A549 treated with RU486 at 1 μM for 4 hours (cell line): Measurements from ENCODE around the gene SCP2. TPM values are rescaled to one million over a fixed set of nuclear protein-coding genes. Genes with fewer than 3 reads are reported as not detected.

Source experiments
- total RNA-seq: library from RNA; stranded (reverse); fragments of 200-300 nt; extraction: Qiagen RNA extraction; gene quantifications from 5 replicates; pipeline ENCODE4 v1.2.3, GENCODE V29; 2022; ENCODE audit warnings: low read depth

Gene SCP2, protein sequence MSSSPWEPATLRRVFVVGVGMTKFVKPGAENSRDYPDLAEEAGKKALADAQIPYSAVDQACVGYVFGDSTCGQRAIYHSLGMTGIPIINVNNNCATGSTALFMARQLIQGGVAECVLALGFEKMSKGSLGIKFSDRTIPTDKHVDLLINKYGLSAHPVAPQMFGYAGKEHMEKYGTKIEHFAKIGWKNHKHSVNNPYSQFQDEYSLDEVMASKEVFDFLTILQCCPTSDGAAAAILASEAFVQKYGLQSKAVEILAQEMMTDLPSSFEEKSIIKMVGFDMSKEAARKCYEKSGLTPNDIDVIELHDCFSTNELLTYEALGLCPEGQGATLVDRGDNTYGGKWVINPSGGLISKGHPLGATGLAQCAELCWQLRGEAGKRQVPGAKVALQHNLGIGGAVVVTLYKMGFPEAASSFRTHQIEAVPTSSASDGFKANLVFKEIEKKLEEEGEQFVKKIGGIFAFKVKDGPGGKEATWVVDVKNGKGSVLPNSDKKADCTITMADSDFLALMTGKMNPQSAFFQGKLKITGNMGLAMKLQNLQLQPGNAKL
- 44.9 to 68.7 TPM (median 49.4 TPM) in 5 replicates for total RNA-seq

DNA sequence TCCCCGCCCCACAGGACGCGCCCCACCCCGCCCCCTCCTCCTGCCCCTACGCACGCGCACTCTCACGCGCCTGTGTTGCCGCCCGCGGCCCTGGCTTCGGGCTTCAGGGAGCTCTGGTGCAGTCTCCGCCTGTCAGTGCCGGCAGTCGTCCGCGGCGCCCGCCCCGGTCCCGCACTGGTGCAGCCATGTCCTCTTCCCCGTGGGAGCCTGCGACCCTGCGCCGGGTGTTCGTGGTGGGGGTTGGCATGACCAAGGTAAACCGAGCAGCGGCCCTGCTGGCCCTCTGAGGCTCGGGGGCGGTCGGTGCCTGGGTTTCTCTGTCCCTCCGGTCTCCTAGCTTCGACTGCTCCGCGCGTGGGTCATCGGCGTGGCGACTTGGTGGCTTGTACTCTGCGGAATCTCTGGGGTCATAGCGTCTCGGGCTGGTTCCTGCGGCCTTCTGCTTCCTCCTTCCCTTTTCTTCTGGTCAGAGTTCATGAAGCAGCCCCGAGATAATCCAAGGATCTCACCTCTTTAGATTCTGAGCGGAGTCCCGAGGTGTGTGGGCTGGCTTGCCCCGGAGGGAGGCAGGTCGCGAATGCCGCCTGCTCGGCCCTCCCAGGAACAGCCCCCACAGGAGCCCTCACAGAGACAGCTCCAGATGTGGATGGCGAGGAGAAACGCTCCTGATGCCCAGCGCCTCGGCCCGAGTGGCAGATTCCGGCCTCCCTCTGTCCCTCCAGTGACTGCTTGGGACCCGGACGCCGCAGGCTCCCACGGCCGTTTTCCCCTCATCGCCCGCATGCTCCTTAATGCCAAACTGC, at the start of gene SCP2:
TSS of gene SCP2 (plus strand) at position 65 of the 803 bp plus-strand sequence. CDS start at position 186, 121 bp downstream.

DNA sequence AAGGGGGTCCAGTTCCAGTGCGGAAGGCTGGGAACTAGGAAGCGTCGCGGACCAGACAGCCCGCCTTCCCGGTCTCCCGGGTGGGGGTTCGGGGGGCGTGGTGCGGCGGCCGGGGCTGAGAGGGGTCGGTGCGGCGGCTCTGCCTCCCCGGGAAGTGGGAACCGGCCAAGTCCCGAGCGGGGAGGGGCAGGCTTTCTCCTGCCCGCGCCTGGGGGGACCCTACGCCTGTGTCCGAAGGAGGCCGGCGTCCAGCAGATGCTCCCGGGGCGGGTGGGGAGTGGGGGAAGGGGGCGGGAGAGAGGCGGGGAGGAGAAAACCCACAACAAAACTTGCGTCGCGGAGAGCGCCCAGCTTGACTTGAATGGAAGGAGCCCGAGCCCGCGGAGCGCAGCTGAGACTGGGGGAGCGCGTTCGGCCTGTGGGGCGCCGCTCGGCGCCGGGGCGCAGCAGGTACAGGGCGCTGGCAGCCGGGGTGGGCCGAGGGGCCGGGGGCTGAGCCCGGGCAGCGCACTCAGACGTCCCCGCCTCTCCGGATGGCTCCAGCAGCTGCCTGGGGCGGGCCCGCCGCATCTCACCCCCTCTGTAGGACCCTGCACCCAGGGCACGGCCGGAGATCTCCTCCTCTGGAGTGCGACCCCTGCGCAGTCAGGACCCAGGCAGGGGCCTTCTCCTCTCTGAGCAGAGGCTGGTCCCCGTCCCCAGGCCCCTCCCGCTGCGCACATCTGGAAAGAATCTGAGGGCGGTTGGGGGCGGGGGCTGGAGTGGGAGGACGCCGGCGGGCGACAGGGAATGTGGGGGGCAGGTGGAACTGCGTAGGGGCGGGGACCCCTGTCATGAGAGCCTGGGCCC, 135.0 kb downstream of the SCP2 start, which contains the start of gene PODN:
TSS of gene PODN (plus strand) at position 355 of the 849 bp plus-strand sequence. CDS start 7,643 bp downstream, outside the sequence.

Other genes starting within 250 kb of the SCP2 start
- gene COA7, start 228.9 kb upstream of the SCP2 start, total RNA-seq = 18.3 to 22.6 TPM (median 20.9 TPM) in 5 replicates
- 1.9 to 5.3 TPM (median 4.6 TPM) in 5 replicates for gene ZYG11B, start 200.8 kb upstream of the SCP2 start, total RNA-seq
- 1.5 to 2.6 TPM (median 2.5 TPM) in 5 replicates for gene ZYG11A, start 84.5 kb upstream of the SCP2 start, total RNA-seq
- gene ECHDC2, start 5.5 kb upstream of the SCP2 start, total RNA-seq = 7.4 to 13.0 TPM (median 10.9 TPM) in 5 replicates
- not detected in 5 replicates for gene PODN, start 134.9 kb downstream of the SCP2 start, total RNA-seq
- gene SLC1A7, start 215.4 kb downstream of the SCP2 start, total RNA-seq = not detected in 5 replicates